Keratinocyte (primary cell): Measurements from ENCODE around the gene GALR3. TPM values are rescaled to one million over a fixed set of nuclear protein-coding genes. Genes with fewer than 3 reads are reported as not detected.
A peak's percentile ranks its signal among the peaks of the same experiment; 100 is the strongest.

Experiments used
- DNase-seq: peaks from one replicate; pipeline ENCODE4 v3.0.0-alpha.2; 2011; ENCODE audit warnings: low read depth, missing footprints, low spot score
- FAIRE-seq: peaks from 2 replicates; lab custom pipeline; 2011; peaks lifted over from hg19 to GRCh38; lab: Jason Lieb, UNC
- H2AFZ ChIP-seq: 2 replicates; pipeline ENCODE4 v1.6.0; 2012; ENCODE audit warnings: low read length, control low read depth, inconsistent platforms; ENCODE audit not compliant: control insufficient read depth
- H3K27ac ChIP-seq: 2 replicates; pipeline ENCODE4 v1.5.1; 2011; ENCODE audit warnings: low read length; ENCODE audit not compliant: control insufficient read depth, insufficient read depth
- H3K27me3 ChIP-seq: 3 replicates; pipeline ENCODE4 v1.6.0; 2011; ENCODE audit warnings: low read length; ENCODE audit not compliant: control insufficient read depth, insufficient read depth; ENCODE audit errors: extremely low read depth
- H3K36me3 ChIP-seq, 2 experiments: 2 replicates in 1 of 2; 3 replicates in 1 of 2; pipeline ENCODE4 v1.5.1; 2011; ENCODE audit warnings: low read length in 2 of 2, mild to moderate bottlenecking in 1 of 2; ENCODE audit not compliant: control insufficient read depth in 2 of 2, insufficient read depth in 2 of 2; ENCODE audit errors: extremely low read depth in 1 of 2
- H3K4me1 ChIP-seq: 3 replicates; pipeline ENCODE4 v1.5.1; 2011; ENCODE audit warnings: low read length; ENCODE audit not compliant: control insufficient read depth, insufficient read depth; ENCODE audit errors: extremely low read depth
- H3K4me2 ChIP-seq: 3 replicates; pipeline ENCODE4 v1.6.0; 2011; ENCODE audit warnings: low read depth, low read length; ENCODE audit not compliant: control insufficient read depth, insufficient read depth; ENCODE audit errors: extremely low read depth
- H3K4me3 ChIP-seq, 3 experiments: fragments of 200-600 bp in 1 of 3; sonication (generic) in 1 of 3; 2 replicates in 2 of 3; 3 replicates in 1 of 3; pipeline ENCODE4 v1.5.1; 2011 to 2016; ENCODE audit warnings: low read length in 3 of 3, mild to moderate bottlenecking in 3 of 3, control low read depth in 2 of 3, inconsistent platforms in 1 of 3, low read depth in 1 of 3, mixed read lengths in 1 of 3, mixed run types in 1 of 3, moderate library complexity in 1 of 3; ENCODE audit not compliant: control insufficient read depth in 2 of 3, insufficient read depth in 2 of 3; ENCODE audit errors: extremely low read depth in 1 of 3
- H3K79me2 ChIP-seq: 2 replicates; pipeline ENCODE4 v1.6.0; 2012; ENCODE audit warnings: low read length; ENCODE audit not compliant: control insufficient read depth, insufficient read depth
- H3K9ac ChIP-seq: 3 replicates; pipeline ENCODE4 v1.6.0; 2011; ENCODE audit warnings: low read length; ENCODE audit not compliant: control insufficient read depth, insufficient read depth; ENCODE audit errors: extremely low read depth
- H3K9me1 ChIP-seq: 3 replicates; pipeline ENCODE4 v1.6.0; 2011; ENCODE audit warnings: low read length; ENCODE audit not compliant: control insufficient read depth, insufficient read depth; ENCODE audit errors: extremely low read depth
- H3K9me3 ChIP-seq: 2 replicates; pipeline ENCODE4 v1.5.1; 2012; ENCODE audit warnings: low read depth, low read length; ENCODE audit not compliant: control insufficient read depth
- H4K20me1 ChIP-seq: 3 replicates; pipeline ENCODE4 v1.6.0; 2011; ENCODE audit warnings: low read length; ENCODE audit not compliant: control insufficient read depth, insufficient read depth; ENCODE audit errors: extremely low read depth
- CTCF ChIP-seq, 3 experiments: IDR thresholded peaks in 1 of 3; conservative IDR thresholded peaks in 1 of 3; optimal IDR thresholded peaks in 1 of 3; 2 replicates in 2 of 3; 3 replicates in 1 of 3; pipeline versions ENCODE3 to v1.5.1; 2011; ENCODE audit warnings: low read length in 3 of 3, mild to moderate bottlenecking in 3 of 3, moderate library complexity in 2 of 3, control low read depth in 1 of 3, inconsistent platforms in 1 of 3; ENCODE audit not compliant: insufficient read depth in 2 of 3; ENCODE audit errors: extremely low read depth in 1 of 3
- EZH2 ChIP-seq: IDR thresholded peaks from one replicate; pipeline ENCODE4 v1.6.1; 2012; ENCODE audit warnings: inconsistent platforms, mild to moderate bottlenecking, low read length, moderate library complexity
- dilution Hi-C: fragments of 300-500 bp; cut with MboI; formaldehyde crosslinking; loops from one replicate; pipeline ENCODE4 v1.7.0; 2020; ENCODE audit warnings: low sequenced_read_pairs; ENCODE audit not compliant: extremely low pct_ligation_motif_present
- polyA plus RNA-seq, 5 experiments: library from polyadenylated mRNA; depleted of rRNA in 3 of 5; stranded (reverse) in 3 of 5; stranded (forward) in 1 of 5; unstranded in 1 of 5; fragments of >200 nt; gene quantifications; 1 replicate in 1 of 5; 2 replicates in 3 of 5; 3 replicates in 1 of 5; pipeline versions ENCODE4 v1.2.1 to v1.2.3, GENCODE V29; 2011 to 2012; ENCODE audit warnings: missing spikeins in 2 of 5, low read depth in 1 of 5, low replicate concordance in 1 of 5

The GALR3 gene
- polyA plus RNA-seq, 1 donor (not counting 4 experiments of a cell fraction or from before 2014, with no cell fraction given): not detected

DNA sequence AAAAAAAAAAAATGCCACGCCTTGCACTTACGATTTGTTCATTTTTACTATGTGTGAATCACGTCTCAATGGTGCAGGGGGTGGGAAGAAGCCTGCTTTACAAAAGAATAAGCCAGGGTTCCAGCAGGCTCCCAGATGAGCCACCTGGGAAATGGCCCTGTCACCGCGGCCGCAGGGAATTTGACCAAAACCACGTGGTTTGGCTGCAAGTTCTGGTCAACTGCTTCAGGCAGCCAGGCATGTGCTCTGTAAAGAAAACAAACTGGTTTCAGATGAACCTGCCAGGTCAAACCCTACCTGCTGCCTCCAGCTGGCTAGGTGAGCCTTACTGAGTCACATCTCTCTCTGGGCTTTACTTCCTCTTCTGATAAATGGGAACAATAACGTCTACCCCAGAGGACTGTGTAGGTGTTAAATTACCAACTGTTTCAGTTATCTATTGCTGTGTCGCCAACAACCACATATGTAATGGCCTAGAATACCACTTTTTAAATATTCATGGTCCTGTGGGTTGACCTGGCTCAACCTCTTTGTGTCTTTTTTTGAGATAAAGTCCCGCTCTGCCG, 46.0 kb upstream of the GALR3 start:
- Histone ChIP-seq H4K20me1 (no peaks in the 10 kb centered on the region), H3K9me3 (no peaks in the 10 kb centered on the region), H3K9ac (peak overlapping the region; percentile 80), H3K4me2 (peak overlapping the region; percentile 73), H3K9me1 (no peaks in the 10 kb centered on the region), H3K79me2 (no peaks in the 10 kb centered on the region), H3K4me1 (peaks cover 28% of the 10 kb centered on the region), H2AFZ (no peak overlapping the region), H3K4me3 (no peak overlapping the region), H3K27ac (peak overlapping the region; percentile 97), H3K36me3 (peaks cover 6 to 18% of the 10 kb centered on the region in 2 experiments), H3K27me3 (no peaks in the 10 kb centered on the region)
- FAIRE-seq (peak; percentile 97), DNase-seq (peak; percentile 90)
- dilution Hi-C loops: no loop called here
- TF ChIP-seq EZH2 (no peak), CTCF (optimal IDR thresholded peaks at IDR 0.05 in 1 of 3, IDR thresholded peaks at IDR 0.05 in 1 of 3, conservative IDR thresholded peaks at IDR 0.05 in 1 of 3; ENCODE audit: extremely low read depth in 1 of 3, insufficient read depth in 2 of 3, low read length in 3 of 3) (peak in 1 of 3 experiments; percentile 15)

- H3K9ac ChIP-seq: no peak overlapping the region
- H3K79me2 ChIP-seq: no peaks in the 10 kb centered on the region
- H3K27ac ChIP-seq: no peak overlapping the region
- DNase-seq: no peak
- no peaks in the 10 kb centered on the region for H4K20me1 ChIP-seq
- H3K36me3 ChIP-seq: peaks cover 3 to 9% of the 10 kb centered on the region in 2 experiments
- H3K4me2 ChIP-seq: no peak overlapping the region
- no peaks in the 10 kb centered on the region for H3K9me1 ChIP-seq
- H3K4me1 ChIP-seq: peaks cover 28% of the 10 kb centered on the region
- no peak overlapping the region for H2AFZ ChIP-seq
- TF ChIP-seq EZH2: no peak
- no peak for TF ChIP-seq CTCF (optimal IDR thresholded peaks at IDR 0.05 in 1 of 3, IDR thresholded peaks at IDR 0.05 in 1 of 3, conservative IDR thresholded peaks at IDR 0.05 in 1 of 3; ENCODE audit: extremely low read depth in 1 of 3, insufficient read depth in 2 of 3, low read length in 3 of 3)
- no peaks in the 10 kb centered on the region for H3K9me3 ChIP-seq
- H3K27me3 ChIP-seq: no peaks in the 10 kb centered on the region
- no peak for FAIRE-seq
- dilution Hi-C loops: no loop called here
- no peak overlapping the region for H3K4me3 ChIP-seq
These were observed 44.7 kb upstream of the GALR3 start for GRCh38 chr22:37778370-37779009.
